CD14-positive monocyte (primary cell): Measurements from ENCODE around the gene UHMK1. TPM values are rescaled to one million over a fixed set of nuclear protein-coding genes. Genes with fewer than 3 reads are reported as not detected.

Source experiments
- DNase-seq, 3 donors: peaks; one replicate each; pipeline ENCODE4 v3.0.0-alpha.2; 2011 to 2022
- H2AFZ ChIP-seq: 2 replicates; pipeline ENCODE4 v1.6.0; 2012; ENCODE audit warnings: mild to moderate bottlenecking, low read depth, low read length, inconsistent platforms; ENCODE audit not compliant: insufficient read depth, poor library complexity, severe bottlenecking
- H3K27ac ChIP-seq, 2 donors: 1 replicate in 1 of 2; 2 replicates in 1 of 2; pipeline ENCODE4 v1.5.1; 2012 to 2013; ENCODE audit warnings: low read length in 2 of 2, control low read depth in 1 of 2, inconsistent platforms in 1 of 2, low read depth in 1 of 2, mild to moderate bottlenecking in 1 of 2
- H3K27me3 ChIP-seq, 2 donors: one replicate each; pipeline versions ENCODE4 v1.6.0 to v1.6.1; 2011 to 2013; ENCODE audit warnings: low read length in 2 of 2; ENCODE audit not compliant: control insufficient read depth in 2 of 2, insufficient read depth in 2 of 2
- H3K36me3 ChIP-seq, 2 donors: replicated peaks in 1 of 2; 1 replicate in 1 of 2; 2 replicates in 1 of 2; pipeline versions ENCODE4 v1.5.1 to v1.6.1; 2012 to 2013; ENCODE audit warnings: low read length in 2 of 2, control low read depth in 1 of 2, inconsistent platforms in 1 of 2, mild to moderate bottlenecking in 1 of 2; ENCODE audit not compliant: insufficient read depth in 2 of 2, control insufficient read depth in 1 of 2
- H3K4me1 ChIP-seq, 2 donors: 1 replicate in 1 of 2; 2 replicates in 1 of 2; pipeline versions ENCODE4 v1.5.1 to v1.6.1; 2012 to 2013; ENCODE audit warnings: low read length in 2 of 2, control low read depth in 1 of 2, inconsistent platforms in 1 of 2, mild to moderate bottlenecking in 1 of 2, moderate library complexity in 1 of 2; ENCODE audit not compliant: insufficient read depth in 2 of 2, control insufficient read depth in 1 of 2
- H3K4me2 ChIP-seq: replicated peaks from 2 replicates; pipeline ENCODE3; 2012; ENCODE audit warnings: low read length, moderate library complexity, mild to moderate bottlenecking; ENCODE audit not compliant: poor library complexity, severe bottlenecking; ENCODE audit errors: extremely low read depth
- H3K4me3 ChIP-seq, 3 experiments: fragments of 200-600 bp in 1 of 3; sonication (generic) in 1 of 3; replicated peaks in 1 of 3; 1 replicate in 2 of 3; 2 replicates in 1 of 3; pipeline ENCODE4 v1.5.1; 2011 to 2013; ENCODE audit warnings: low read length in 3 of 3, mild to moderate bottlenecking in 3 of 3, control low read depth in 2 of 3, low read depth in 2 of 3, inconsistent platforms in 1 of 3, moderate library complexity in 1 of 3
- H3K79me2 ChIP-seq: 2 replicates; pipeline ENCODE4 v1.6.0; 2012; ENCODE audit warnings: mild to moderate bottlenecking, control low read depth, inconsistent platforms, low read length, moderate library complexity; ENCODE audit not compliant: insufficient read depth
- H3K9ac ChIP-seq: 2 replicates; pipeline ENCODE4 v1.6.0; 2017; ENCODE audit warnings: low read length, mild to moderate bottlenecking; ENCODE audit not compliant: insufficient read depth, poor library complexity, severe bottlenecking
- H3K9me3 ChIP-seq, 2 donors: replicated peaks in 1 of 2; 1 replicate in 1 of 2; 2 replicates in 1 of 2; pipeline versions ENCODE4 v1.5.1 to v1.6.1; 2012 to 2013; ENCODE audit warnings: low read length in 2 of 2, control low read depth in 1 of 2; ENCODE audit not compliant: control insufficient read depth in 1 of 2, insufficient read depth in 1 of 2
- H4K20me1 ChIP-seq: 2 replicates; pipeline ENCODE4 v1.6.0; 2012; ENCODE audit warnings: mild to moderate bottlenecking, low read length, control low read depth, moderate library complexity; ENCODE audit not compliant: insufficient read depth
- H3K27ac Mint-ChIP-seq, 7 donors: one replicate each; pipeline ENCODE4 v1.8.0; 2020; ENCODE audit warnings: mild to moderate bottlenecking in 7 of 7, mixed read lengths in 7 of 7, moderate library complexity in 6 of 7, inconsistent platforms in 2 of 7
- H3K27me3 Mint-ChIP-seq, 3 donors: one replicate each; pipeline ENCODE4 v1.8.0; 2021 to 2022; ENCODE audit warnings: low read depth in 3 of 3, mild to moderate bottlenecking in 3 of 3, mixed read lengths in 3 of 3, moderate library complexity in 3 of 3, inconsistent platforms in 1 of 3
- H3K36me3 Mint-ChIP-seq, 2 donors: one replicate each; pipeline ENCODE4 v1.8.0; 2020; ENCODE audit warnings: mixed read lengths in 2 of 2, inconsistent platforms in 1 of 2, mild to moderate bottlenecking in 1 of 2
- H3K4me1 Mint-ChIP-seq: one replicate; pipeline ENCODE4 v1.8.0; 2020; ENCODE audit warnings: mild to moderate bottlenecking, mixed read lengths
- H3K4me3 Mint-ChIP-seq, 2 donors: one replicate each; pipeline ENCODE4 v1.8.0; 2020; ENCODE audit warnings: mild to moderate bottlenecking in 2 of 2, mixed read lengths in 2 of 2, moderate library complexity in 1 of 2
- H3K9me3 Mint-ChIP-seq, 7 donors: one replicate each; pipeline ENCODE4 v1.8.0; 2020 to 2022; ENCODE audit warnings: mixed read lengths in 7 of 7, mild to moderate bottlenecking in 6 of 7, moderate library complexity in 6 of 7, inconsistent platforms in 2 of 7
- WGBS: methylation state at CpG from one replicate; pipeline ENCODE4 v1.1.5; 2013; ENCODE audit warnings: missing lambda C conversion rate; ENCODE audit not compliant: insufficient coverage; 5-methylcytosine and 5-hydroxymethylcytosine counted together
- intact Hi-C, 2 donors: fragments of 100-400 bp; cut with micrococcal nuclease; formaldehyde crosslinking; loops; one replicate each; pipeline versions ENCODE4 v1.15.0 to v1.15.1; 2023
- polyA plus RNA-seq, 3 donors: library from polyadenylated mRNA; depleted of rRNA in 1 of 3; unstranded in 2 of 3; stranded (reverse) in 1 of 3; fragments of 300-500 nt in 2 of 3; fragments of >200 nt in 1 of 3; fragmentation: Illumina TruSeq in 2 of 3; gene quantifications; 1 replicate in 2 of 3; 2 replicates in 1 of 3; pipeline ENCODE4 v1.2.3, GENCODE V29; 2012 to 2021
- TF ChIP-seq, protein P1 (sequence below): fragments of 200-600 bp; IDR thresholded peaks from one replicate; pipeline ENCODE4 v1.8.0; 2022; ENCODE audit warnings: antibody characterized with exemption, mild to moderate bottlenecking

Gene UHMK1
- polyA plus RNA-seq, 3 donors, result 14.9 to 38.2 (median 27.7) TPM

DNA sequence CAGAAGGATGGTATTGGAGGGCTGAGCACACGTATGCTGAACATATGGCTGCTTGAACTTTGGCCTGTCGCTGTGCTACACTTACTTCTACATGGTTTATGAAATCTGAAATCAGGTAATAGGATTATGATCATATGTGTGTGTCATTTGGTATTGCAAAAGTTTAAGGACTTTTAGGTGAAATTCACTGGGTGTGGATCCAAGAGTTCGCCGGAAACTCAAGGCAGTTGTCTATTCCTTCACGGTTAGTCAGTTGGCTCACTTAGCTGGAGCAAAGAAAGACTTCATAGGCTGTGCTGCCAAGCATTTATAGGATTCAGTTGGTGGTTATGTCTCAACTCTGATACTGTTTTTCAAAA is 64.8 kb downstream of the UHMK1 start:
- Mint-ChIP-seq H3K4me3 (peak overlapping the region; percentile 91), H3K4me1 (peaks cover 23% of the 10 kb centered on the region), H3K27ac (peak overlapping the region in 4 of 7 donors; percentile 73 to 94 (median 83)), H3K27me3 (peaks cover 0 to 7% (median 3%) of the 10 kb centered on the region in 3 donors), H3K9me3 (peaks cover 0 to 3% (median 0%) of the 10 kb centered on the region in 7 donors), H3K36me3 (peaks cover 2 to 9% of the 10 kb centered on the region in 2 donors)
- no peaks in the 10 kb centered on the region for H3K27me3 ChIP-seq
- no peaks in the 10 kb centered on the region for H3K36me3 ChIP-seq
- no peaks in the 10 kb centered on the region for H4K20me1 ChIP-seq
- H2AFZ ChIP-seq, result peak overlapping the region; percentile 85
- peak overlapping the region; percentile 90 for H3K4me2 ChIP-seq
- H3K4me3 ChIP-seq, result peak overlapping the region in 1 of 3 experiments; percentile 82
- 93% methylated on average over 3 of the region's 5 CpGs for WGBS
- H3K4me1 ChIP-seq, result peaks cover 15 to 18% of the 10 kb centered on the region in 2 donors
- TF ChIP-seq, protein P1, sequence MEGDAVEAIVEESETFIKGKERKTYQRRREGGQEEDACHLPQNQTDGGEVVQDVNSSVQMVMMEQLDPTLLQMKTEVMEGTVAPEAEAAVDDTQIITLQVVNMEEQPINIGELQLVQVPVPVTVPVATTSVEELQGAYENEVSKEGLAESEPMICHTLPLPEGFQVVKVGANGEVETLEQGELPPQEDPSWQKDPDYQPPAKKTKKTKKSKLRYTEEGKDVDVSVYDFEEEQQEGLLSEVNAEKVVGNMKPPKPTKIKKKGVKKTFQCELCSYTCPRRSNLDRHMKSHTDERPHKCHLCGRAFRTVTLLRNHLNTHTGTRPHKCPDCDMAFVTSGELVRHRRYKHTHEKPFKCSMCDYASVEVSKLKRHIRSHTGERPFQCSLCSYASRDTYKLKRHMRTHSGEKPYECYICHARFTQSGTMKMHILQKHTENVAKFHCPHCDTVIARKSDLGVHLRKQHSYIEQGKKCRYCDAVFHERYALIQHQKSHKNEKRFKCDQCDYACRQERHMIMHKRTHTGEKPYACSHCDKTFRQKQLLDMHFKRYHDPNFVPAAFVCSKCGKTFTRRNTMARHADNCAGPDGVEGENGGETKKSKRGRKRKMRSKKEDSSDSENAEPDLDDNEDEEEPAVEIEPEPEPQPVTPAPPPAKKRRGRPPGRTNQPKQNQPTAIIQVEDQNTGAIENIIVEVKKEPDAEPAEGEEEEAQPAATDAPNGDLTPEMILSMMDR, result no peak
- peak overlapping the region; percentile 89 for H3K9ac ChIP-seq
- peak in 1 of 3 donors; percentile 12 for DNase-seq
- H3K27ac ChIP-seq, result peak overlapping the region in 1 of 2 donors; percentile 85
- H3K9me3 ChIP-seq, result no peaks in the 10 kb centered on the region
- intact Hi-C loops, result loop anchor here in 1 of 2 donors (5.0 kb wide), 1 partner anchor 65 kb away; the partner anchor contains the start of gene UHMK1
- H3K79me2 ChIP-seq, result peaks cover 11% of the 10 kb centered on the region

DNA sequence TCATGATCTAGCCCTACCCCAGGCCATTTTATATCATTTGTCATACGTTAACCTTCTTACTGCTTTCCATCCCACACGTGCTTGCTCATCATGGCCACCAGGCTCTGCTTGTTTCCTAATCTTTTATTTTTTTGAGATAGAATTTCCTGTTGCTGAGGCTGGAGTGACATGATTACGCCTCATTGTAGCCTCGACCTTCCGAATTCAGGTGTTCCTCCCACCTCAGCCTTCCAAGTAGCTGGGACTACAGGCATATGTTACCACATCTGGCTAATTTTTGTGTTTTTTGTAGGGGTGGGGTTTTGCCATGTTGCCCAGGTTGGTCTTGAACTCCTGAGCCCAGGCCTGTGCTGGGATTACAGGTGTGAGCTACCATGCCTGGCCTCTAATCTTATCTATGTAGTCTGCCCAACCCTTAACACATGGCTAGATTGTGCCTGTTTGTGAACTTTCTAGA is 67.2 kb downstream of the UHMK1 start:
- Histone ChIP-seq H2AFZ (no peak overlapping the region), H3K27ac (no peak overlapping the region), H3K4me3 (no peak overlapping the region), H3K4me2 (no peak overlapping the region), H3K9me3 (no peaks in the 10 kb centered on the region), H3K4me1 (peaks cover 15 to 18% of the 10 kb centered on the region in 2 donors), H4K20me1 (no peaks in the 10 kb centered on the region), H3K79me2 (peaks cover 11% of the 10 kb centered on the region), H3K27me3 (no peaks in the 10 kb centered on the region), H3K36me3 (no peaks in the 10 kb centered on the region), H3K9ac (no peak overlapping the region)
- intact Hi-C loops, result loop anchor here in 1 of 2 donors (5.0 kb wide), 1 partner anchor 67 kb away; the partner anchor contains the start of gene UHMK1
- TF ChIP-seq, protein P1, result no peak
- Mint-ChIP-seq H3K36me3 (peaks cover 3 to 11% of the 10 kb centered on the region in 2 donors), H3K27ac (peak overlapping the region in 1 of 7 donors; percentile 53), H3K27me3 (peaks cover 0 to 7% (median 3%) of the 10 kb centered on the region in 3 donors), H3K9me3 (no peaks in the 10 kb centered on the region), H3K4me3 (no peak overlapping the region), H3K4me1 (peaks cover 26% of the 10 kb centered on the region)
- 10% methylated on average over 2 of the region's 5 CpGs for WGBS
- no peak for DNase-seq
